Hippocampal formation (tissue), 2 donors: ENCODE data around the gene KSR2.
"Not testable (repeated sequence)": the region's sequence is repeated elsewhere in the genome, so short reads cannot be mapped to it uniquely, and the experiment has no call there.

Source experiments
- DNase-seq, 2 donors: peaks; one replicate each; lab custom pipeline; 2025; lab: John Stamatoyannopoulos, UW

Gene KSR2

DNA sequence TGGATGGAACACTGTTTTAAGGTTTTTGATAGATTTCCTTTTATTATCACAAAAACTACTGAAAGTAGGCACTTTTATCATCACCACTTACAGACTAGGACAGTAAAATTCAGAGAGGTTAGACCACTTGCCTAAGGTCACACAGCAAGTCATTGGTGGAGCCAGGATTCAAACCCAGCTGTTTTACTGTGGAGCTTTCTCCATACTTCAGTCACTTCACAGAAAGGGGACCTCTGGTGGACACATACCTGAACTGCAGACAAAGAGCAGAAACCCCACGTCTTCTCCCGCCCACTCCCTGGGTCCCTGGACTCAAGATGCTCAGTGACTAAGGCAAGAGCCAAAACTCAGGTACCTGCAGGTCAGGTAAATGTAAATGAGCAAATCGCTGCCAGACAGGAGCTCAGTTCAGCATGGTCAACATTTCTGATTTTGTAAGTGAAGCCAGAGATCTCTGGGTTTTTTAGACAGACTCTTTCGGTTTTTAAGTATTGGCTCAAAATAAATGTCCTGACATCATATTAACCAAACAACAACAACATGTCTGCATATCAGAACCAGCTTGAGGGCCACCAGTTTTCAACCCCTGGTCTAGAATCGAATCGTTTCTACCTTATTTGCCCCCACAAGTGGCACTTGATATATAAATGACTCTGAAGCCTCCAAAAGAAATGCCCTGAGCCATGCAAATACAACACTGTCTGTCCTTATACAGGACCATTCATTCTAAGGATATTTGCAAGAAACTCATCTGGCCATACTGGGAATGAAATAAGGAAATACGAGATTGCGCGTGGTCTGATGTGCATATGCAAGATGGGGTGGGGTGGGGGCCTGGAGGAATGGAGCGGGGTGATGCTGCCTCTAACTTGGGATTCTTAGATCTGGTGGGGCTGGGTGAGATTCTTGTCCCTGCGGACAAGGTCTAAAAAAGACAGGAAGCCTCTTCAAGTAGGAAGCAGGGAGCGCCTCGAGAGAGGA is 110.9 kb downstream of the KSR2 start:
- no peak for DNase-seq

DNA sequence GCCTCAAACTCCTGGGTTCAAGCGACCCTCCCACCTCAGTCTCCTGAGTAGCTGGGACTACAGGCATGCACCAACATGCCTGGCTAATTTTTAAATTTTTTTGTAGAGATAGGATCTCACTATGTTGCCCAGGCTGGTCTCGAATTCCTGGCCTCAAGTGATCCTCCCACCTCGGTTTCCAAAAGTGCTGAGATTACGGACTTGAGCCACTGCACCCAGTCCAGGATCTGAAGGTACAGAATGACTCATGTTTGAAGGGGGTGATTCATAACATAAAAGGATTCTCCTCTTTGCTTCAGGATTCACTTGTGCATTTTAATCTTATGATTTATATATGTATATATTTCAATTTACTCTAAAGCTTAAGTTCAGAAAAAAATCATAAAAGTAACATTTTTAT is 111.7 kb downstream of the KSR2 start:
- not testable (repeated sequence) for DNase-seq

GRCh38 chr12:117855165-117855564 is 113.6 kb downstream of the KSR2 start:
- DNase-seq: no peak

- peak in 1 of 2 donors; percentile 5 for DNase-seq
These were observed 114.3 kb downstream of the KSR2 start for GRCh38 chr12:117854339-117855012.

GRCh38 chr12:117853600-117853999 is 115.2 kb downstream of the KSR2 start:
- no peak for DNase-seq

DNA sequence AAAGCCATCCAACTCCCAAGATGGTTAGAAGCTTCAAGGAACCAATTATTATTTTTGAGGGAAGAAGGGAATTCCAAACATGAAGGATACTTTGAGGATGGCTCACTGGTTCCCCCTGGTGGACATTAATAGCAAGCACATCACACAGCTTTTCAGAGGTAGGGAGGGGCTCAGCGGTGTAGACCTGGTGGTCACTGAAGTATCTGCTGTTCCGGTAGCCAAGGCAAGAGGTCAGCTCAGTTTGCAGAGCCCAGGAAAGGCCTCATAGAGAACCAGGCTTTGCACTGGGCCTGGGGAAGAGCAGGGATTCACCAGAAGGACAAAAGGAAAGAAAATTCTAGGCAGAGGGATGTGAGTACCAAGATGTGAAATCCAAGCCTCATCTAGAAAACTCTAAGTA is 118.7 kb downstream of the KSR2 start:
- DNase-seq: peak in 1 of 2 donors; percentile 23

DNA sequence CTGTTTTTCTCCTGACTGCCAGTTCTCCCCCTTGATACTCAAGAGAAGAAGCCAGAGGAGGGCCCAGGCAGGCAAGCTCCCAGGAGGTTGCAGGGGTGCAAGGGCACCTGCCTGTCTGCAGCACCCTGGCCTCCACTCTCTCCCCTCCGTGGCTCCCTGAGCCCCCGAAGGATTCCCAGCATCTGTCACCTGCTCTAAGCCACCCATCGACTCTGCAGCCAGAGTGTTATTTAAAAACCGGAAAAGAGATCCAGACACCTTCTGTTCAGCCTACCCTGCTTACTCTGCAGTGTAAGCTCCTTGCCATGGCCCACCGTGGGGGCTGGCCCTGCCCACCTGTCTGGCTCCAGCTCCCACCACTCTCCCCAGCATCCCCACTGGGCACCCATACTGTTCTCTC is 121.4 kb downstream of the KSR2 start:
- DNase-seq: no peak

DNA sequence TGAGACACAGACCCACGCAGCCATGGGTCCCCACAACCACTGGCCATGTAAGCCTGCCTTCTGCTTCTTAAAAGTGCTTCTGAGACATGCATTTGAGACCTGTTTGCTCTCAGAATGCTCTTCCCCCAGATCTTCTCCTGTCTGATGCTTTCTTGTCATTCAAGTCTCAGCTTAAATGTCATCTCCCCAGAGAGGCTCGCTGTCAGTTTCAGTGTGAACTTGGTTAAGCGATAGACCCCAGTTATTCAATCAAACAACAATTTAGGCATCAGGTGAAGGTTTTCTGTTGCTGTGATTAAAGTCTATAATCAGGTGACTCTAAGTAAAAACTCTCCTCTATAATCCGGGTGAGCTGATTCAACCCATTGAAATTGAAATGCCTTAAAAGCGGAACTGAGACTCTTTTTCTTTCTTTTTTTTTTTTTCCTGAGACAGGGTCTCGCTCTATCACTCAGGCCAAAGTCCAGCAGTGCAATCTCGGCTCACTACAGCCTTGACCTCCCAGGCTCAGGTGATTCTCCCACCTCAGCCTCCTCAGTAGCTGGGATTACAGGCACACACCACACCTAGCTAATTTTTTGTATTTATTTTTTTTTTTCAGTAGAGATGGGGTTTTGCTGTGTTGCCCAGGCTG is 123.4 kb downstream of the KSR2 start:
- no peak for DNase-seq

DNA sequence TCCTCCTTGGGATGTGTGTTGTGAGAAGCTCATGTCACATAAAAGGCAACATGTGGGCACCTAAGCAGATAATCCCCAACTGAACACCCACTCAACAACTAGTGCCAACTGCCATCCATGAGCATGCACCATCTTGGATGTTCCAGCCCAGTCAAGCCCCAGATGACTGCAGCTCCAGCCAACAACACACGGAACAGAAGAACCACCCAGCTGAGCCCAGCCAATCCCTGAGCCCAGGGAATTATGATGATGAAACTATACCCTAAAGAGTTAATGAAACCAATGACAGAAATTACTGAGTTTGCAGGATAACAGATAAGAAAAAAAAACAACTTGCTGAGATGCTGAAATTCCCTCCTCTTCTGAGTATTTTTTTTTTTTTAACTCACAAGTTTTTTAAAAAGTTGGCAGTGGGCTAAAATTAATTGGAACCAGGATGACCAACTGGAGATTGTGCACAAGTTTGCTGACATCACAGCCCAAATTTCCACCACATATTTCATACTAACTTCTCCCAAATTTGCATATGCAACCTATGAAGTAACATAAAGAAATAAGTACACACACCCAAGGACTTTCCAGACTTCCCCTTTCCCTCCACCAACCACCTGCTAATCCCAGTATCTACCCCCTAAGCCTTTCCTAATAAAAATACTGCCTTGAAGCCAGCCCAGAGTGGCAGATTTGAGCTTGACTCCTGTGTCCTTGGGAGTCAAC is 124.5 kb downstream of the KSR2 start:
- no peak for DNase-seq

DNA sequence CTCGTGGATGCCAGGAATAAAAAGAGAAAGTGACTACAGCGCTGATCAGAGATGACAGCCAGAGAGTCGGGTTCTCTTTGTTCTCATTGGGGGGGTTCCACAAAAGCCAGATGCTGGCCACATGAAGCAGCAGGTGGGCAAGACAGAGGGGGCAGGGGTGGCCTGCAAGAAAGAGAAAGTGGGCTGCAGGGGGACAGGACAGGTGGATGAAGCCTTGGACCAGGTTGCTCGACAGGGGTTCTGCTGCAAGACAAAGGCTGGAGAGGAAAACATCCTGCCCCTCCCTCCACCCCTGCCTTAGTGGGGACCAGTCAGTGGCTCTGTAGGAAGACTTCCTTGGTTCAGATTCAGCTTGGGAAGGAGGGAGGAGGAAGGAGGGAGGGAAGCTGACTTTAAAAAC is 126.2 kb downstream of the KSR2 start:
- no peak for DNase-seq

- no peak for DNase-seq
These were observed 126.6 kb downstream of the KSR2 start for GRCh38 chr12:117842220-117842619.

DNA sequence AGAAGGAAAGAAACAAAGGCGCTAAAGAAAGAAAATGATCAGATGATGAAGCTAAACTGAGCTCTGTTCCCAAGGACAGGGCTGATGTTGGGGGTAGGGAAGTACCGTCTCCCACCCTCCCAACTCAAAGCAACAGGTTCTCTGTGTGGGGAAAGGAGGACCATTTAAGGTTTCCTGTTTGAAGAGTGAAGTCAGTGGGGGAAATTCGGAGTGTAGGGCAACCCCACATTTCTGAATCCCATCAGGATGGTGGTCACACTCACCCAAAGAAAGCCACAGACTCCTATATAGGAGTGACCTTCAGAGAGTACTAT is 131.1 kb downstream of the KSR2 start:
- DNase-seq: no peak

DNA sequence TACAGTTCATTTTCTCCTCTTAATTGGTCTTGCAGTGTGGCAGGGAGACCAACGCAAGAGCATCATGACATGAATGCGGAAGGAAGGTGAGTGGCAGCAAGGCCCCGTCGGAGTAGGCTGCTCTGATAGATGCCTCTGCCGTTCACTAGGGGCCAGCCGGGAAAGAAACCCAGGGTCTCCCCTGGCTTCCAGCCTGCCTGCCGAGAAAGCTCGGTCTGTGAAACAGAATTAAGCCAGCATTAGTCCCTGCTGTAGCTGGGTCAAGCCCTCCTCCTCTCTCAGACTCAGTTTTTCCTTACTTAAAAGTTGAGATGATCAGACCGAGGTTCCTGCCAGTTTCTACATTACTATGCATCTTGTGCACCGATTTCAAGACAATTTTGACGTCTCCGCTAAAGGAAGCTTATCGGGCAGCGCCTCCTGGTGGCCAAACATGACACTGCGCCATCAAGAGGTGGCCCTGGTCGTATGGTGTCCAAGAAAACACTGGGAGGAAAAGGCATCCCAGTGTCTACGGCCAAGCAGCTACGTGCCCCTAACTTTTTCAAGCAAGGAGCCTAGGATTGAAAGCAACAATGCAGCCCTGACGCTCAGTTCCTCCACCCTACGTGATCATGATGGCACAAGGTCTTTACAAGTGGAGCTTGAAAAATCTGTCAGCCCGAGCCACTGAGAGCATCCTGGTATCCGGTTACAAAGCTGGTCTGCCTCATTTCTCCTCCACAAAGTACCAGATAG is 131.6 kb downstream of the KSR2 start:
- peak; percentile 46 to 75 for DNase-seq

GRCh38 chr12:117836476-117836875 is 132.3 kb downstream of the KSR2 start:
- DNase-seq: no peak

- no peak for DNase-seq
These were observed 133.6 kb downstream of the KSR2 start for GRCh38 chr12:117835156-117835555.

DNA sequence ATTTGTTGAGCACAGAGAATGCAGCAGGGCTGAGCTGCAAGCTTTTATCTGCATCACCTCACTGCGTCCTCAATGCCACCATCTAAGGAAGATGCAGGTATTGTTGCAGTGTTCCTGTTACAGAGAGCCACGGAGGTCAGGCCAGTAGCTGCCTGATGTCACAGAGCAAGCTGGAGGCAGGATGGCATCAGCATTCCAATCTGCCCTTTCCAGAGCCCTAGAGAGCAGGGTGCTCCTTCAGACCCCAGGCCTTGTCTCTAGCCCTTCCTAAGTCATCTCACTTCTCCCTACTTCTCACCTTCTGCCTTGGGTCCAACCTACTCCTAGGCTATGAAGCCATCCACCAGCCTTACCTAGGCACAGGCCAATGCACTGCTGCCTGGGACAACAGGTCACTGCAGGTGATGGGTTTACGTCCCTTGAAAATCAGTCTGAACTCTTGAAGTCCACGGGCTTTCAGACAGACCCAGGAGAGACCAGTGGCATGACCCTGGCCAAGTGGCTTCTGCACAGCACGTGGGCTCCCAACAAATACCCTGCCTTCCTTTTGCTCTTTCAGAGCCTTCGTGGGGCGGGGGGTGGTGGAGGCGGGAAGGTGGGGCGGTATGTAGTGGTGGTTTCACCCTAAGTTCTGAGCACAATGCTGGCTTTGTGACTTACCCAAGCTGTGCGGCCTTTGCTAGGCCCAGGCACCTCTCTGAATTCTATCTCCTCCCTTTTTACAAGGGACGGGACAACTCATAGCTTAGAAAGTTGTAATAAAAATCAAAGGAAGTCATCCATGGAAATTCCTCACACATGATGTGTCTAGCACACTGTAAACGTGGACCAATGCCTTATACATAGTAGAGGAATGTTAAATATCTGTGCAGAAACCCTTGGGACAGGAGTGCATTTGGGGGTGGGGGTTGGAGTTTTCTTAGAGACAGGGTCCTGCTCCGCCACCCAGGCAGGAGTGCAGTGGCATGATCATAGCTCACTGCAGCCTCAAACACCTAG is 136.0 kb downstream of the KSR2 start:
- no peak for DNase-seq

DNA sequence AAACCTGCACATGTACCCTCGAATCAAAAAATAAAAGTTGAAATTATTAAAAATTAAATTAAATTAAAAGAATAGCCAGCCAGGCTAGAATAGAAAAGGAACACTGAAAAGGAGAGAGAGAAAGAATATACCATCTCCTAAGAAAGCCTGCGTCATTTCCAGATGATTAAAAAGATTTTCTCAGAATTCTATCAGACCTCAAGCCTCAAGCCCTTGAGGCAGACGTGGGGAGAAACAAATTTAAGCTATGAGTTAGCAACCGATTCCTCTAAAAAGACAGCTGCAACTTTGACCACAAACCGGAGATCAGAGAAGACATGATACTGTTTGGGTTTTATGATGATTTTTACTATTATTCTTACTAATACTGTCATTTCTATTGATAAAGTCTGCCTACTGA is 138.3 kb downstream of the KSR2 start:
- DNase-seq: no peak

DNA sequence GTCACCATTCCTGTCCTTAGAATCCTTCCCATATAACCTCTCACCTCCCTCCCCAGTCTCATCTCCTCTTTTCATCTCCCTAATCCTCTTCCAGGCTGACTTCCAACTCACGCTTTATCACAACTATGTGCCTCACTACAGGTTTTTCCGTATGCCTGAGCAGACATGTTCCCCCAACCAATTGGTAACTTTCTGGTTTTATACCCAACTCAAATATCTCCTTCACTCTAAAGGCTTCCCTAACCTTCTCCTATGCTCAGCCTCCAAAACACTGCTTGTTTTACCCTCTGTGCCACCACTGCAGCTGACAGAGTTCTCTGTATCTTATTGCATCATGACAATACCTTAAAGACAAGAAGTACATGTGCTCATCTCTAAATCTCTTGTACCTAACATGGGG is 139.7 kb downstream of the KSR2 start:
- DNase-seq: no peak

DNA sequence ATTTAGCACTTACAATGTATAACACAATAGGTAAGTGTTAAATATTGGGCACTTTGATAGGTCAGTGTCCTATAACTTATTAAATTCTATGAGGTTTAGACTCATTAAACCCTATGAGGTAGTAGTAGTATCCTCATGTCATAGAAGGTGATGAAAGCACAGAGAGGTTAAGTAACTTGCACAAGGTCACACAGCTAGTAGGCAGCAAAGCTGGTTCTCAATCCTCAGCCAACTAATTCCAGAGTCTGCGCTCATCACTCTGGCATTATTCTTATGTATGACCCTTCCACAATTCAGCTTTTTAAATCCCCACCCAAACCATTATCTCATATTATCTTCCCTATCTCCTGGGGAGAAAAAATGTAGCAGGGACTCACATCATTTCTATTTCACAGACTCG is 141.1 kb downstream of the KSR2 start:
- no peak for DNase-seq

- DNase-seq: no peak
These were observed 143.0 kb downstream of the KSR2 start for GRCh38 chr12:117825827-117826226.
